GM20000 (cell line): ENCODE data around the gene FAM181B.

ENCODE experiments used
- DNase-seq: peaks from one replicate; pipeline ENCODE4 v3.0.0; 2012; ENCODE audit warnings: low spot score
- CTCF ChIP-seq: IDR thresholded peaks from 2 replicates; pipeline ENCODE4 v1.5.1; 2012; ENCODE audit warnings: mild to moderate bottlenecking, control low read depth; ENCODE audit errors: extremely low read depth, missing control alignments

Gene FAM181B, protein sequence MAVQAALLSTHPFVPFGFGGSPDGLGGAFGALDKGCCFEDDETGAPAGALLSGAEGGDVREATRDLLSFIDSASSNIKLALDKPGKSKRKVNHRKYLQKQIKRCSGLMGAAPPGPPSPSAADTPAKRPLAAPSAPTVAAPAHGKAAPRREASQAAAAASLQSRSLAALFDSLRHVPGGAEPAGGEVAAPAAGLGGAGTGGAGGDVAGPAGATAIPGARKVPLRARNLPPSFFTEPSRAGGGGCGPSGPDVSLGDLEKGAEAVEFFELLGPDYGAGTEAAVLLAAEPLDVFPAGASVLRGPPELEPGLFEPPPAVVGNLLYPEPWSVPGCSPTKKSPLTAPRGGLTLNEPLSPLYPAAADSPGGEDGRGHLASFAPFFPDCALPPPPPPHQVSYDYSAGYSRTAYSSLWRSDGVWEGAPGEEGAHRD

DNA sequence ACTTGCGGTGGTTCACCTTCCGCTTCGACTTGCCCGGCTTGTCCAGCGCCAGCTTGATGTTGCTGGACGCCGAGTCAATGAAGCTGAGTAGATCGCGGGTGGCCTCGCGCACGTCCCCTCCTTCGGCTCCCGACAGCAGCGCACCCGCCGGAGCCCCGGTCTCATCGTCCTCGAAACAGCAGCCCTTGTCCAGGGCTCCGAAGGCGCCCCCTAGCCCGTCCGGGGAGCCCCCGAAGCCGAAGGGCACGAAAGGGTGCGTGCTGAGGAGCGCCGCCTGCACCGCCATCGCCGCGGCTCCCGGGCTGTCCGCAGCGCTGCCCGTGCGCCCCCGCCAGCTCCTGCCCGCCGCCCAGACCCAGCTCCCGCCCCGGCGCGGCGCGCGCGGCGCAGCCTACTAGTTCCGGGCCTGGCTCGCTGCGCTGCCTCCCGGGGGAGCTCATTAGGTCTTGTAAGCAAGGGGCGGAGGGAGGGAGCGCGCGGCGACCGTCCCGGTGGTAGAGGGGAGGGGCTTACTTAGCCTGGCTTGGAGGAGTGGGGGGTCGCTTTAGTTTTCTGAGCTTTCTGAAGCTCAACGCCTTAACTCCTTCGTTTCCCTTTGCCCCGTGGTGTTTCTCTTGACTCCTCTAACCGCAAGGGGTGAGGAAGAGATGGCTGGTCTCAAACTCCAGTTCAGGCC lies at the start of gene FAM181B:
Gene FAM181B, minus strand, starts transcription at position 421 of the 676 bp plus-strand sequence. Its CDS starts 135 bp downstream, at position 286.
- no peak for TF ChIP-seq CTCF
- peak; percentile 47 for DNase-seq

- DNase-seq, result no peak
- no peak for TF ChIP-seq CTCF
Observed at GRCh38 chr11:82782825-82783374, 49.2 kb upstream of the FAM181B start.

DNA sequence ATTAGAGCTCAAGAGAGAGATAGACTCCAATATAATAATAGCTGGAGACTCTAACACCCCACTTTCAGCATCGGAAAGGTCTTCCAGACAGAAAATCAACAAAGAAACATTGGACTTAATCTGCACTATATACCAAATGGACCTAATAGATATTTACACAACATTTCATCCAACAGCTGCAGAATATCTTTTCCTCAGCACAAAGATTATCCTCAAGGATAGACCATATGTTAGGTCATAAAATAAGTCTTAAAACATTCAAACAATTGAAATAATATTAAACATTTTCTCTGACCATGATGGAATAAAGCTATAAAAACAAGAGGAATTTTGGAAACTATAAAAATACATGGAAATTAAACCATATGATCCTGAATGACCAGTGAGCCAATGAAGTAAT lies 45.1 kb upstream of the FAM181B start:
- TF ChIP-seq CTCF, result no peak
- DNase-seq, result no peak

GRCh38 chr11:82776377-82776776 lies 42.7 kb upstream of the FAM181B start:
- no peak for DNase-seq
- TF ChIP-seq CTCF, result no peak

DNA sequence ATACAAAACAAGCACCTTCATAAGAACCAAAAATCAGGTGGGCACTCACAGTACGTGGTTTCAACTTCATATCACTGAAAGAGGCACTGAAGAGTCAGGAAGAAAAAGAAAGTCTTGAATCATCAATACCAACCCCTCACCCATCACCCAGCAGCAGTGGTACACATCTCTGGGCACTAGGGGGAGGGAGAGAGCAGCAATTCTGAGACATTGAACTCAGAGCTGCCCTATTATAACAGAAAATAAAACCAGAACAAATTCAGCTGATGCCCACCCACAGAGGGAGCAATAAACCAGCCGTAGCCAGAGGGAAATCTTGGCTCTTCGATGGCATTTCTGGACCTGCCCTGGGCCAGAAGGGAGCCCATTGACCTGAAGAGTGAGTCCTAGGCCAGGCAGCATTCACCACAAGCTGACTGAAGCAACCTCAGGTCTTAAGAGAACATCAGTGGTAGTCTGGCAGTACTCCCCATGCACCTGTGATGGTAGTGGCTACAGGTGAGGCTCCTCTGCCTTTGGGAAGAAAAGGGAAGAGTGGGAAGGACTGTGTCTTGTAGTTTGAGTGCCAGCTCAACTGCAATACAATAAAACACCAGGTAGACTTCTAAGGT lies 42.2 kb upstream of the FAM181B start:
- DNase-seq, result peak; percentile 49
- peak; percentile 69 for TF ChIP-seq CTCF

DNA sequence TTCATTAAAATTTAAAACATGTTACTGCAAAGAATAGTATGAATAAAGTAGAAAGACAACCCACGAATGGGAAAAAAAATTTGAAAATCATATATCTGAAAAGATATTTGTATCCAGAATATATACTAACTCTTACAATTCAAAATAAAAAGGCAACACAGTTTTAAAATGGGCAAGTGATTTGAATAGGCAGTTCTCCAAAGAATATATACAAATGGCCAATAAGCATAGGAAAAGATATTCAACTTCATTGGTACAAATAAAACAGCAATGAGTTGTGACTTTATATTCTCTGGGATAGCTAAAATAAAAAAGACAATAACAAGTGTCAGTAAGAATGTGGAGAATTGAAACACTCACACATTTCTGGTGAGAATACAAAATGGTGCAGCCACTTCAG lies 41.6 kb upstream of the FAM181B start:
- no peak for TF ChIP-seq CTCF
- DNase-seq, result no peak

GRCh38 chr11:82771781-82772180 lies 38.1 kb upstream of the FAM181B start:
- no peak for TF ChIP-seq CTCF
- DNase-seq, result no peak
